GM11168 (cell line): Measurements from ENCODE around the gene LANCL1.
"Not testable (repeated sequence)": the region's sequence is repeated elsewhere in the genome, so short reads cannot be mapped to it uniquely, and the experiment has no call there.

ENCODE experiments used
- in situ Hi-C: fragments of 300-500 bp; cut with MboI; formaldehyde crosslinking; loops from one replicate; pipeline ENCODE4 v1.12.0; 2022; ENCODE audit warnings: low sequenced_read_pairs; ENCODE audit not compliant: unreplicated experiment

Gene LANCL1

GRCh38 chr2:210459880-210460279 lies 16.7 kb downstream of the LANCL1 start:
- in situ Hi-C loops = no loop called here

GRCh38 chr2:210459407-210459806 lies 17.2 kb downstream of the LANCL1 start:
- in situ Hi-C loops = no loop called here

GRCh38 chr2:210458395-210458794 lies 18.2 kb downstream of the LANCL1 start:
- in situ Hi-C loops = no loop called here

GRCh38 chr2:210456571-210456970 lies 20.0 kb downstream of the LANCL1 start:
- in situ Hi-C loops = no loop called here

GRCh38 chr2:210454336-210454735 lies 22.2 kb downstream of the LANCL1 start:
- in situ Hi-C loops = no loop called here

- in situ Hi-C loops = no loop called here
These were observed 24.4 kb downstream of the LANCL1 start for GRCh38 chr2:210452194-210452593.

- in situ Hi-C loops = not testable (repeated sequence)
These were observed 25.6 kb downstream of the LANCL1 start for GRCh38 chr2:210450942-210451341.

- in situ Hi-C loops = no loop called here
These were observed 30.8 kb downstream of the LANCL1 start for GRCh38 chr2:210445732-210446131.

- in situ Hi-C loops = no loop called here
These were observed 31.3 kb downstream of the LANCL1 start for GRCh38 chr2:210445116-210445707.

- in situ Hi-C loops = no loop called here
These were observed 33.0 kb downstream of the LANCL1 start for GRCh38 chr2:210443527-210443926.

GRCh38 chr2:210442878-210443277 lies 33.7 kb downstream of the LANCL1 start:
- in situ Hi-C loops = no loop called here

GRCh38 chr2:210442457-210442856 lies 34.1 kb downstream of the LANCL1 start:
- in situ Hi-C loops = no loop called here

- in situ Hi-C loops = no loop called here
These were observed 36.4 kb downstream of the LANCL1 start for GRCh38 chr2:210440206-210440605.

GRCh38 chr2:210435439-210435838 lies 41.1 kb downstream of the LANCL1 start:
- in situ Hi-C loops = no loop called here

GRCh38 chr2:210432633-210433032 lies 43.9 kb downstream of the LANCL1 start:
- in situ Hi-C loops = no loop called here

GRCh38 chr2:210429403-210430137 lies 47.0 kb downstream of the LANCL1 start:
- in situ Hi-C loops = no loop called here

GRCh38 chr2:210428393-210429179 lies 48.0 kb downstream of the LANCL1 start:
- in situ Hi-C loops = no loop called here

GRCh38 chr2:210427309-210427708 lies 49.2 kb downstream of the LANCL1 start:
- in situ Hi-C loops = not testable (repeated sequence)

GRCh38 chr2:210422366-210422765 lies 54.2 kb downstream of the LANCL1 start:
- in situ Hi-C loops = no loop called here

GRCh38 chr2:210421916-210422315 lies 54.6 kb downstream of the LANCL1 start:
- in situ Hi-C loops = no loop called here

GRCh38 chr2:210412660-210413059 lies 63.9 kb downstream of the LANCL1 start:
- in situ Hi-C loops = no loop called here
